ENCODE results near the gene EXOC6B. TPM values are rescaled to one million over a fixed set of nuclear protein-coding genes. Genes with fewer than 3 reads are reported as not detected.

Gene EXOC6B
- total and polyA plus RNA-seq, 2 of the 8 experiments (the other 6 are each of a cell fraction or from before 2014, with no cell fraction given) = 13.5 to 33.0 TPM

DNA sequence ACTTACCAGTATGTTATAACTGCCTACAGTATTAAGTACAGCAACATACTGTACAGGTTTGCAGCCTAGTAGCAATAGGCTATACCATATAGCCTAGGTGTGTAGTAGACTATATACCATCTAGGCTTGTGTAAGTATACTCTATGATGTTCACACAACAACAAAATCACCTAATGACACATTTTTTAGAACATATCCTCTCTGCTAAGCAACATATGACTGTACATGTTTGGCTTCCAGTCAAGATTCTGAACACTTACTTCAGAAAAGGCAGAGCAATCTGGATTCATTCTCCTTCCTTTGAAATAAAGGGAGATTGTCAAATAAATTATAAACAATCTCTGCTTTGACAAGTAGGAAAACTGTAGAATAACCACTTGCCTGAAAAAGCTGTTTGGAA, 81.8 kb downstream of the EXOC6B start:
- Histone ChIP-seq H4K91ac (replicated peaks; ENCODE audit: insufficient read length, low read length) (no peak overlapping the region), H3K4ac (replicated peaks; ENCODE audit: insufficient read length, low read depth, low read length) (no peak overlapping the region), H3K9ac (replicated peaks in 1 of 4; ENCODE audit: extremely low read depth in 1 of 4, low read depth in 3 of 4, low read length in 3 of 4) (no peak overlapping the region), H3K18ac (ENCODE audit: extremely low read depth, low read length) (no peak overlapping the region), H4K8ac (ENCODE audit: extremely low read depth, insufficient read depth, low read length) (no peak overlapping the region), H2AFZ (ENCODE audit: low read length) (no peak overlapping the region), H4K5ac (ENCODE audit: insufficient read length, low read depth, low read length) (no peak overlapping the region), H3K27ac (ENCODE audit: low read depth, low read length) (no peak overlapping the region), H3K4me3 (ENCODE audit: extremely low read depth in 1 of 4, insufficient read depth in 2 of 4, low read depth in 3 of 4, low read length in 4 of 4) (no peak overlapping the region), H3K4me1 (replicated peaks in 1 of 4; ENCODE audit: control insufficient read depth in 3 of 4, insufficient read depth in 4 of 4, low read length in 3 of 4) (peaks cover 0 to 3% (median 0%) of the 10 kb centered on the region in 4 experiments; a peak in 2 of 7 replicates), H3K56ac (replicated peaks; ENCODE audit: insufficient read length, low read depth, low read length) (no peak overlapping the region), H2BK5ac (ENCODE audit: low read depth, low read length) (no peak overlapping the region), H2BK12ac (ENCODE audit: low read depth, low read length) (no peak overlapping the region), H3K9me3 (ENCODE audit: insufficient read depth in 2 of 2, low read depth in 1 of 2, low read length in 1 of 2) (no peaks in the 10 kb centered on the region; a peak in 1 of 4 replicates), H4K20me1 (replicated peaks in 1 of 2; ENCODE audit: control insufficient read depth in 1 of 2, insufficient read depth in 2 of 2, low read length in 2 of 2) (no peaks in the 10 kb centered on the region), H3K27me3 (replicated peaks in 1 of 4; ENCODE audit: control insufficient read depth in 3 of 4, extremely low read depth in 1 of 4, insufficient read depth in 3 of 4, low read length in 3 of 4) (no peaks in the 10 kb centered on the region), H3K79me1 (ENCODE audit: low read depth, low read length) (no peaks in the 10 kb centered on the region), H3K23ac (ENCODE audit: insufficient read length) (no peak overlapping the region), H3K36me3 (ENCODE audit: control insufficient read depth in 2 of 4, insufficient read depth in 4 of 4, low read length in 3 of 4) (peaks cover 0 to 3% (median 0%) of the 10 kb centered on the region in 4 experiments; a peak in 1 of 8 replicates), H3K4me2 (ENCODE audit: insufficient read depth in 1 of 2, low read depth in 2 of 2, low read length in 2 of 2) (no peak overlapping the region), H2AK5ac (ENCODE audit: low read depth, low read length) (no peak overlapping the region), H3K79me2 (ENCODE audit: control insufficient read depth in 1 of 2, insufficient read depth in 2 of 2, low read length in 2 of 2) (0 out of 4 replicates have a peak, but pooled peaks cover 0 to 4% of the 10 kb centered on the region in 2 experiments), H2BK20ac (ENCODE audit: low read length) (no peak overlapping the region), H2BK15ac (ENCODE audit: low read length) (no peak overlapping the region), H2BK120ac (replicated peaks; ENCODE audit: low read depth, low read length) (no peak overlapping the region), H3K23me2 (ENCODE audit: low read depth, low read length) (no peaks in the 10 kb centered on the region; the same call in 1 of the 2 replicates), H3K14ac (ENCODE audit: insufficient read length) (no peak overlapping the region)
- DNase-seq (ENCODE audit: low read depth in 1 of 2, low spot score in 2 of 2) (no peak), FAIRE-seq (no peak)
- CTCF ChIA-PET (ENCODE audit: partially characterized antibody) = interaction anchor here (1.0 to 5.6 kb wide), 5 partner anchors 31 to 468 kb away, joined by 3 to 28 read pairs (median 3); no protein-coding TSS in a partner anchor
- POLR2A ChIA-PET (ENCODE audit: partially characterized antibody) = no interaction called here
- no peak for TF ChIP-seq SIN3A (conservative IDR thresholded peaks at IDR 0.05 in 1 of 2, IDR thresholded peaks at IDR 0.05 in 1 of 2; ENCODE audit: low read depth in 1 of 2, low read length in 2 of 2)
- no peak for TF ChIP-seq BRCA1 (IDR thresholded peaks at IDR 0.05; ENCODE audit: low read depth, low read length)
- TF ChIP-seq MAFK (IDR thresholded peaks at IDR 0.05; ENCODE audit: low read depth, low read length) = no peak
- no peak for TF ChIP-seq CREB1 (IDR thresholded peaks at IDR 0.05)
- TF ChIP-seq KDM5A (IDR thresholded peaks at IDR 0.05; ENCODE audit: low read length) = no peak
